HepG2 (cell line): ENCODE measurements around the gene RAPGEF6. TPM values are rescaled to one million over a fixed set of nuclear protein-coding genes. Genes with fewer than 3 reads are reported as not detected.

Experiments used
- CEBPZ ChIP-seq: IDR thresholded peaks from 2 replicates; pipeline ENCODE4 v1.6.1; 2012; ENCODE audit warnings: low read length, improper control_type of control experiment
- FOXO4 ChIP-seq: sonication (generic); formaldehyde crosslinking; conservative IDR thresholded peaks from 2 replicates; pipeline ENCODE4 v1.8.1; 2023; ENCODE audit warnings: missing genetic modification reagents
- GPBP1L1 ChIP-seq: sonication (generic); formaldehyde crosslinking; IDR thresholded peaks from 2 replicates; pipeline ENCODE4 v1.5.0; 2020; ENCODE audit warnings: mild to moderate bottlenecking, missing genetic modification reagents
- HNF1B ChIP-seq: sonication (generic); formaldehyde crosslinking; IDR thresholded peaks from 2 replicates; pipeline ENCODE4 v1.5.1; 2020; ENCODE audit warnings: mild to moderate bottlenecking, moderate library complexity, missing genetic modification reagents
- NFATC3 ChIP-seq: sonication (generic); formaldehyde crosslinking; IDR thresholded peaks from 2 replicates; pipeline ENCODE4 v1.5.1; 2020; ENCODE audit warnings: mild to moderate bottlenecking, missing genetic modification reagents
- NFIB ChIP-seq: sonication (generic); formaldehyde crosslinking; IDR thresholded peaks from 2 replicates; pipeline ENCODE4 v1.9.0; 2021; ENCODE audit warnings: missing genetic modification reagents, mild to moderate bottlenecking, borderline replicate concordance
- NPAS2 ChIP-seq: sonication (generic); formaldehyde crosslinking; IDR thresholded peaks from 2 replicates; pipeline ENCODE4 v1.8.0; 2022; ENCODE audit warnings: mild to moderate bottlenecking, missing genetic modification reagents, borderline replicate concordance
- PAX8 ChIP-seq: sonication (generic); formaldehyde crosslinking; IDR thresholded peaks from 2 replicates; pipeline ENCODE4 v1.8.0; 2022; ENCODE audit warnings: mild to moderate bottlenecking, missing genetic modification reagents, borderline replicate concordance
- PRDM10 ChIP-seq: sonication (generic); formaldehyde crosslinking; IDR thresholded peaks from 2 replicates; pipeline ENCODE4 v1.4.0; 2020; ENCODE audit warnings: low read depth, missing genetic modification reagents
- ZNF207 ChIP-seq: fragments of 450-650 bp; IDR thresholded peaks from 2 replicates; pipeline ENCODE4 v1.6.1; 2016; ENCODE audit warnings: antibody characterized with exemption, borderline replicate concordance
- ZNF275 ChIP-seq: sonication (generic); formaldehyde crosslinking; IDR thresholded peaks from 2 replicates; pipeline ENCODE4 v1.8.0; 2022; ENCODE audit warnings: missing genetic modification reagents, mild to moderate bottlenecking, inconsistent platforms, borderline replicate concordance
- ZNF333 ChIP-seq: sonication (generic); formaldehyde crosslinking; IDR thresholded peaks from 2 replicates; pipeline ENCODE4 v1.4.0; 2020; ENCODE audit warnings: mild to moderate bottlenecking, missing genetic modification reagents, borderline replicate concordance
- ZNF567 ChIP-seq: sonication (generic); formaldehyde crosslinking; IDR thresholded peaks from 2 replicates; pipeline ENCODE4 v1.8.1; 2023; ENCODE audit warnings: mild to moderate bottlenecking, missing genetic modification reagents, borderline replicate concordance
- ZNF839 ChIP-seq: sonication (generic); formaldehyde crosslinking; IDR thresholded peaks from 2 replicates; pipeline ENCODE4 v1.4.0; 2020; ENCODE audit warnings: missing genetic modification reagents, mild to moderate bottlenecking, borderline replicate concordance
- polyA plus RNA-seq, 8 experiments: library from polyadenylated mRNA; depleted of rRNA in 3 of 8; stranded (reverse) in 7 of 8; unstranded in 1 of 8; fragments of >200 nt; fragmentation: Illumina TruSeq in 4 of 8; extraction: Trizol in 4 of 8; gene quantifications; 2 replicates each; pipeline versions ENCODE4 v1.2.1 to v1.2.3, GENCODE V29; 2011 to 2016; ENCODE audit warnings: low read depth in 4 of 8, missing spikeins in 1 of 8, mixed read lengths in 1 of 8; ENCODE audit not compliant: insufficient read depth in 1 of 8
- total RNA-seq, 5 experiments: library from RNA; depleted of rRNA; stranded (reverse); fragments of >200 nt; fragmentation: Illumina TruSeq; extraction: Trizol; gene quantifications; 2 replicates each; pipeline ENCODE4 v1.2.3, GENCODE V29; 2016; ENCODE audit warnings: low read depth in 1 of 5

The RAPGEF6 gene
- total and polyA plus RNA-seq, 2 of the 13 experiments (the other 11 are each of a cell fraction or from before 2014, with no cell fraction given): 7.7 to 24.6 TPM

GRCh38 chr5:131610198-131611063 lies 24.6 kb downstream of the RAPGEF6 start (continued):
- no peak for TF ChIP-seq ZNF839
- no peak for TF ChIP-seq CEBPZ
- no peak for TF ChIP-seq FOXO4 (CRISPR knock-in tag)
- no peak for TF ChIP-seq NFATC3 (CRISPR knock-in tag)
- no peak for TF ChIP-seq HNF1B (CRISPR knock-in tag)
- TF ChIP-seq PAX8 (CRISPR knock-in tag): no peak
- TF ChIP-seq NFIB (CRISPR knock-in tag): no peak
- TF ChIP-seq ZNF275 (CRISPR knock-in tag): no peak
- TF ChIP-seq GPBP1L1 (CRISPR knock-in tag): no peak
- TF ChIP-seq NPAS2 (CRISPR knock-in tag): no peak
- TF ChIP-seq PRDM10 (CRISPR knock-in tag): no peak
- TF ChIP-seq ZNF333 (CRISPR knock-in tag): no peak
- TF ChIP-seq ZNF567 (CRISPR knock-in tag): no peak
- no peak for TF ChIP-seq ZNF207
